ENCODE results near the gene DLX3.

DNA sequence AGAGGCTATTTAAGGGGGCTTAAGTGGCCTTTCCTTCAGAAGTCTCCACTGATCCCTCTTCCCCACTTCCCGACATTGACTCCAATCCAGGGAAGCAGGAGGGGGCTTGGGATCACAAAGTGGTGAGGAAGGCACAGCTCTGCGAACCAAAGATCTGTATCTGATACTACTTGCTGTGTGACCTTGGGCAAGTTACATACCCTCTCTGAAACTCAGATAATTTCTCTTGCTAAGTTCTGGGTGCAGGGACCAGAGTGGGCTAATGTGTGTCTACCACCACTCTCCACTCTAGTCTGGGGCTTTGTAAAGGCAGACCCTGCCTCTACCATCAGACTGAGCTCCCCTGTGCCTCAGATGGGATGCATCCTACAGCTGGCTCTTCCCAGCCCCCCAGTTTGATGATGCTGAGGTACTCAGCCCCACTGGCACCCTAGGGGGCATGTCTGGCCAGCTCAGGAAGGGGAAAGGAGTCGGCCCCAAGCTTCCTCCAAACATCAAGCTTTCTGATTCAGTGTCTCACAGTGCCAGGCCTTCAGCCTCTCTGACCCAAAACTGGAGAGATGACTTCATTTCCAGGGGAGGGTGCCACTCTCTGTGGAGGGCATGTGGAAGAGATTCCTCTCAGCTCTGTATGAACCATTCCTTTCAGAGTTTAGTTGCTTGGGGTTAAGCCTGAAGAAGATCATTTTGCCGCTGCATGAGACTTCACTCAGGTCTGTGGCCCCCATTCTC lies 15.1 kb downstream of the DLX3 start:
- TF ChIP-seq CTCF (IDR thresholded peaks at IDR 0.05), result no peak
- no peak for TF ChIP-seq POLR2A (IDR thresholded peaks at IDR 0.05)
